DOHH2 (cell line): ENCODE measurements around the gene TNNC2.

Experiments used
- H3F3A ChIP-seq: fragments of 200-600 bp; sonication (generic), shearing (Covaris generic); 2 replicates; pipeline ENCODE4 v1.6.0; 2016; ENCODE audit warnings: antibody characterized with exemption, mild to moderate bottlenecking; ENCODE audit not compliant: control insufficient read depth, insufficient read depth
- H3K27ac ChIP-seq: fragments of 200-600 bp; sonication (generic); 2 replicates; pipeline ENCODE4 v1.5.1; 2014; ENCODE audit warnings: low read depth, mild to moderate bottlenecking, low read length, moderate library complexity
- H3K27me3 ChIP-seq: fragments of 200-600 bp; sonication (generic); 2 replicates; pipeline ENCODE4 v1.6.1; 2014; ENCODE audit warnings: mild to moderate bottlenecking, low read length, mixed read lengths; ENCODE audit not compliant: control insufficient read depth
- H3K36me3 ChIP-seq: fragments of 200-600 bp; sonication (generic); 2 replicates; pipeline ENCODE4 v1.6.1; 2014; ENCODE audit warnings: mild to moderate bottlenecking, low read length, moderate library complexity, mixed read lengths; ENCODE audit not compliant: control insufficient read depth
- H3K4me1 ChIP-seq: fragments of 200-600 bp; sonication (generic); 2 replicates; pipeline ENCODE4 v1.6.1; 2014; ENCODE audit warnings: mild to moderate bottlenecking, low read length, mixed read lengths; ENCODE audit not compliant: control insufficient read depth
- H3K4me2 ChIP-seq: fragments of 200-600 bp; sonication (generic); 2 replicates; pipeline ENCODE4 v1.6.0; 2014; ENCODE audit warnings: mild to moderate bottlenecking, low read length, moderate library complexity
- H3K4me3 ChIP-seq: fragments of 200-600 bp; sonication (generic); 2 replicates; pipeline ENCODE4 v1.5.1; 2014; ENCODE audit warnings: mild to moderate bottlenecking, low read length, mixed read lengths
- H3K79me2 ChIP-seq: fragments of 200-600 bp; sonication (generic); 2 replicates; pipeline ENCODE4 v1.6.1; 2014; ENCODE audit warnings: mild to moderate bottlenecking, low read length, mixed read lengths; ENCODE audit not compliant: control insufficient read depth
- H3K9me2 ChIP-seq: fragments of 200-600 bp; sonication (generic); replicated peaks from 2 replicates; pipeline ENCODE4 v1.6.1; 2014; ENCODE audit warnings: mild to moderate bottlenecking, low read length, mixed read lengths; ENCODE audit not compliant: control insufficient read depth
- H3K9me3 ChIP-seq: fragments of 200-600 bp; sonication (generic); 2 replicates; pipeline ENCODE4 v1.6.1; 2014; ENCODE audit warnings: antibody characterized with exemption, low read length, mixed read lengths; ENCODE audit not compliant: control insufficient read depth, insufficient read depth
- H4K20me1 ChIP-seq: fragments of 200-600 bp; sonication (generic); 2 replicates; pipeline ENCODE4 v1.6.0; 2014; ENCODE audit warnings: low read depth, mild to moderate bottlenecking, antibody characterized with exemption, low read length, moderate library complexity; ENCODE audit not compliant: control insufficient read depth, insufficient read depth
- CTCF ChIP-seq: fragments of 200-600 bp; sonication (generic); IDR thresholded peaks from one replicate; pipeline ENCODE4 v1.5.1; 2014; ENCODE audit warnings: antibody characterized with exemption, mild to moderate bottlenecking, low read depth, low read length; ENCODE audit not compliant: poor library complexity, severe bottlenecking
- EZH2phosphoT487 ChIP-seq: fragments of 200-600 bp; sonication (generic); IDR thresholded peaks from 2 replicates; pipeline ENCODE4 v1.6.1; 2017; ENCODE audit warnings: borderline replicate concordance, mild to moderate bottlenecking, antibody characterized with exemption, low read length, moderate library complexity, mixed read lengths

The TNNC2 gene

GRCh38 chr20:45783656-45784294 lies 43.3 kb downstream of the TNNC2 start:
- Histone ChIP-seq H3K4me1 (peaks cover 21% of the 10 kb centered on the region), H3K27me3 (peaks cover 26% of the 10 kb centered on the region), H3K36me3 (no peaks in the 10 kb centered on the region), H3F3A (no peaks in the 10 kb centered on the region), H3K9me2 (no peaks in the 10 kb centered on the region), H3K79me2 (no peaks in the 10 kb centered on the region), H4K20me1 (no peaks in the 10 kb centered on the region), H3K9me3 (no peaks in the 10 kb centered on the region), H3K27ac (no peak overlapping the region), H3K4me2 (no peak overlapping the region), H3K4me3 (no peak overlapping the region)
- no peak for TF ChIP-seq EZH2phosphoT487
- no peak for TF ChIP-seq CTCF

GRCh38 chr20:45782890-45783289 lies 44.2 kb downstream of the TNNC2 start:
- H4K20me1 ChIP-seq, result no peaks in the 10 kb centered on the region
- peaks cover 25% of the 10 kb centered on the region for H3K27me3 ChIP-seq
- no peak overlapping the region for H3K27ac ChIP-seq
- no peaks in the 10 kb centered on the region for H3K9me3 ChIP-seq
- no peaks in the 10 kb centered on the region for H3K36me3 ChIP-seq
- no peak overlapping the region for H3K4me2 ChIP-seq
- TF ChIP-seq EZH2phosphoT487, result no peak
- no peak for TF ChIP-seq CTCF
- peaks cover 15% of the 10 kb centered on the region for H3K4me1 ChIP-seq
- no peaks in the 10 kb centered on the region for H3K79me2 ChIP-seq
- no peaks in the 10 kb centered on the region for H3K9me2 ChIP-seq
- H3F3A ChIP-seq, result no peaks in the 10 kb centered on the region
- no peak overlapping the region for H3K4me3 ChIP-seq

DNA sequence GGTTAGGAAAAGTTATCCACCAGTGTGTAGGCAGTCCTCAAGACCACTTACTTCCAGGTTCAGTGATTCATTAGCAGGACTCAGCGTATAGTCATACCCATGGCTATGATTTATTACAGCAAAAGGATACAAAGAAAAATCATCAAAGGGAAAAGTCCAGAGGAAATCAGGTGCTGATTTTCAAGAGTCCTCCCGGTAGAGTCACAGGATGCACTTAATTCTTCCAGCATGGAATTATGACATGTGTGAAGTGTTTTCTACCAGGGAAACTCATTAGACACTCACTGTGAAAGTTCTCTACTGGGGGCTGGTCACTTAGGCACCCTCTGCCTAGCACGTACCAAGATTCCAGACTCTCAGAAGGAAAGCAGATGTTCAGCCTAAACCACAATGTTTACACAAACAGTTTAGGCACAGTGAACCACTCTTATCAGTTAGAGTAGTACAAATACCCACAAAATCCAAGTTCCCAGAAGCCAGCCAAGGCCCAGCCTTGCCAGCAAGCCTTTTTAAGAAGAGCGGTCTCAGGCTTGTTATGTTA lies 45.7 kb downstream of the TNNC2 start:
- Histone ChIP-seq H3F3A (no peaks in the 10 kb centered on the region), H3K79me2 (no peaks in the 10 kb centered on the region), H4K20me1 (no peaks in the 10 kb centered on the region), H3K36me3 (no peaks in the 10 kb centered on the region), H3K4me2 (no peak overlapping the region), H3K9me2 (no peaks in the 10 kb centered on the region), H3K9me3 (no peaks in the 10 kb centered on the region), H3K27ac (no peak overlapping the region), H3K4me1 (peaks cover 9% of the 10 kb centered on the region), H3K27me3 (peaks cover 23% of the 10 kb centered on the region), H3K4me3 (no peak overlapping the region)
- no peak for TF ChIP-seq CTCF
- TF ChIP-seq EZH2phosphoT487, result no peak
